Tibial nerve (tissue), 4 donors: ENCODE results near the gene GUF1. TPM values are rescaled to one million over a fixed set of nuclear protein-coding genes. Genes with fewer than 3 reads are reported as not detected.

Experiments used
- DNase-seq, 2 donors: peaks; one replicate each; pipeline ENCODE4 v3.0.0-alpha.2; 2019; ENCODE audit warnings: low spot score in 2 of 2
- H3K27ac ChIP-seq, 4 donors: fragments of 200-600 bp; sonication (generic) in 3 of 4; one replicate each; pipeline ENCODE4 v1.5.1; 2017 to 2019; ENCODE audit warnings: mild to moderate bottlenecking in 1 of 4
- H3K27me3 ChIP-seq, 2 donors: fragments of 200-600 bp; sonication (generic) in 1 of 2; one replicate each; pipeline versions ENCODE4 v1.5.1 to v1.6.0; 2017 to 2019
- H3K36me3 ChIP-seq, 3 donors: fragments of 200-600 bp; sonication (generic); one replicate each; pipeline ENCODE4 v1.5.1; 2018 to 2019
- H3K4me1 ChIP-seq, 4 donors: fragments of 200-600 bp; sonication (generic) in 3 of 4; one replicate each; pipeline ENCODE4 v1.5.1; 2017 to 2019
- H3K4me3 ChIP-seq, 4 donors: fragments of 200-600 bp; sonication (generic) in 3 of 4; one replicate each; pipeline ENCODE4 v1.5.1; 2017 to 2019; ENCODE audit warnings: mild to moderate bottlenecking in 1 of 4, moderate library complexity in 1 of 4
- H3K9me3 ChIP-seq, 4 donors: fragments of 200-600 bp; sonication (generic) in 3 of 4; one replicate each; pipeline ENCODE4 v1.5.1; 2017 to 2019
- EP300 ChIP-seq, 2 donors: sonication (generic); formaldehyde crosslinking; IDR thresholded peaks; one replicate each; pipeline ENCODE4 v1.6.1; 2017; ENCODE audit warnings: antibody characterized with exemption in 2 of 2, mild to moderate bottlenecking in 1 of 2
- POLR2A ChIP-seq, 2 donors: fragments of 450-650 bp; IDR thresholded peaks; one replicate each; pipeline ENCODE4 v1.6.1; 2017; ENCODE audit warnings: antibody characterized with exemption in 2 of 2, mild to moderate bottlenecking in 2 of 2, moderate library complexity in 2 of 2
- WGBS, 2 donors: methylation state at CpG; one replicate each; pipeline ENCODE4 v1.1.5; 2018; 5-methylcytosine and 5-hydroxymethylcytosine counted together
- total RNA-seq, 4 donors: library from RNA; depleted of rRNA; stranded (reverse); fragments of >200 nt; gene quantifications; one replicate each; pipeline ENCODE4 v1.1.0, GENCODE V29; 2016
- TF ChIP-seq, protein P1 (sequence below), 5 experiments: fragments of 200-600 bp in 3 of 5; fragments of 450-650 bp in 2 of 5; sonication (generic) in 3 of 5; IDR thresholded peaks; one replicate each; pipeline ENCODE4 v1.5.1; 2016 to 2019; ENCODE audit warnings: antibody characterized with exemption in 5 of 5, mild to moderate bottlenecking in 3 of 5, moderate library complexity in 2 of 5

Gene GUF1, protein sequence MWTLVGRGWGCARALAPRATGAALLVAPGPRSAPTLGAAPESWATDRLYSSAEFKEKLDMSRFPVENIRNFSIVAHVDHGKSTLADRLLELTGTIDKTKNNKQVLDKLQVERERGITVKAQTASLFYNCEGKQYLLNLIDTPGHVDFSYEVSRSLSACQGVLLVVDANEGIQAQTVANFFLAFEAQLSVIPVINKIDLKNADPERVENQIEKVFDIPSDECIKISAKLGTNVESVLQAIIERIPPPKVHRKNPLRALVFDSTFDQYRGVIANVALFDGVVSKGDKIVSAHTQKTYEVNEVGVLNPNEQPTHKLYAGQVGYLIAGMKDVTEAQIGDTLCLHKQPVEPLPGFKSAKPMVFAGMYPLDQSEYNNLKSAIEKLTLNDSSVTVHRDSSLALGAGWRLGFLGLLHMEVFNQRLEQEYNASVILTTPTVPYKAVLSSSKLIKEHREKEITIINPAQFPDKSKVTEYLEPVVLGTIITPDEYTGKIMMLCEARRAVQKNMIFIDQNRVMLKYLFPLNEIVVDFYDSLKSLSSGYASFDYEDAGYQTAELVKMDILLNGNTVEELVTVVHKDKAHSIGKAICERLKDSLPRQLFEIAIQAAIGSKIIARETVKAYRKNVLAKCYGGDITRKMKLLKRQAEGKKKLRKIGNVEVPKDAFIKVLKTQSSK
- 10 to 100 TPM; 15.3 to 21.9 (median 18.7) TPM for total RNA-seq

GRCh38 chr4:44678094-44679041 is at the start of gene GUF1:
Gene GUF1, plus strand, starts transcription at chr4:44678420. Its CDS starts 203 bp downstream, at chr4:44678623.
- peaks cover 0 to 34% (median 17%) of the 10 kb centered on the region in 4 donors for H3K4me1 ChIP-seq
- peak within 1 kb of the TSS; percentile 55 to 87 (median 80) for H3K4me3 ChIP-seq
- no peaks in the 10 kb centered on the region for H3K9me3 ChIP-seq
- TF ChIP-seq, protein P1, sequence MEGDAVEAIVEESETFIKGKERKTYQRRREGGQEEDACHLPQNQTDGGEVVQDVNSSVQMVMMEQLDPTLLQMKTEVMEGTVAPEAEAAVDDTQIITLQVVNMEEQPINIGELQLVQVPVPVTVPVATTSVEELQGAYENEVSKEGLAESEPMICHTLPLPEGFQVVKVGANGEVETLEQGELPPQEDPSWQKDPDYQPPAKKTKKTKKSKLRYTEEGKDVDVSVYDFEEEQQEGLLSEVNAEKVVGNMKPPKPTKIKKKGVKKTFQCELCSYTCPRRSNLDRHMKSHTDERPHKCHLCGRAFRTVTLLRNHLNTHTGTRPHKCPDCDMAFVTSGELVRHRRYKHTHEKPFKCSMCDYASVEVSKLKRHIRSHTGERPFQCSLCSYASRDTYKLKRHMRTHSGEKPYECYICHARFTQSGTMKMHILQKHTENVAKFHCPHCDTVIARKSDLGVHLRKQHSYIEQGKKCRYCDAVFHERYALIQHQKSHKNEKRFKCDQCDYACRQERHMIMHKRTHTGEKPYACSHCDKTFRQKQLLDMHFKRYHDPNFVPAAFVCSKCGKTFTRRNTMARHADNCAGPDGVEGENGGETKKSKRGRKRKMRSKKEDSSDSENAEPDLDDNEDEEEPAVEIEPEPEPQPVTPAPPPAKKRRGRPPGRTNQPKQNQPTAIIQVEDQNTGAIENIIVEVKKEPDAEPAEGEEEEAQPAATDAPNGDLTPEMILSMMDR (IDR thresholded peaks at IDR 0.05), result no peak
- peak; percentile 9 to 62 for TF ChIP-seq POLR2A (IDR thresholded peaks at IDR 0.05)
- TF ChIP-seq EP300 (IDR thresholded peaks at IDR 0.05), result peak; percentile 43 to 92
- 0% methylated on average over 29 to 40 of the region's 57 CpGs for WGBS, 2 donors
- DNase-seq, result peak; percentile 70 to 78
- H3K36me3 ChIP-seq, result peaks cover 0 to 9% (median 0%) of the 10 kb centered on the region in 3 donors
- H3K27me3 ChIP-seq, result no peaks in the 10 kb centered on the region
- H3K27ac ChIP-seq, result peak within 1 kb of the TSS; percentile 54 to 95 (median 92)

DNA sequence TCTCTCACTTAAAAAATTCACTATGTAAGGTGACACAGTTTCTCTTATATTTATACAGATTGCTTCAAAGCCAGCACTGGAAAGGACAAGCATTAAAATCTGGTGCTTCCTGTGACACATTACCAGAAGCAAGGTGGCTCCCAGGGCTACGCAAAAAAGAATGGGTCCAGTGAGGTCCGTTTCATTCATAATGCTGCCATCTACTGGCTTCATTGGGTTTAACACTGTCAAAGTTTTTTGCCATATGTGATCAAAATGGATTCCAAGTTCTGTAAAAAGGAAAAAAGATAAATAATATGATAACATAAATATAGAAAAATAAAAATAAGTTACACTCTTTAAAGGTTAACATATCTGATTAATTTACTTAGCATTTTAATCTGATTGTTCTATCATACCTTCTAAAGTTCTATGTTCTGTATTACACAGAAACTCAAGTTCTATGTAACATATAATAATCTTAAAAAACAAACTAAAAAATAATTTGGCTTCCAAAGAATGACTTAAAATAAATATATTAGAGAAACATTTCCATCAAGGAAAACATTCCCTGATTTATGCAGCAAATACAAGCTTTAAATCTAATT is 48.8 kb upstream of the GUF1 start:
- Histone ChIP-seq H3K9me3 (no peaks in the 10 kb centered on the region), H3K27me3 (no peaks in the 10 kb centered on the region), H3K27ac (no peak overlapping the region), H3K36me3 (no peaks in the 10 kb centered on the region), H3K4me1 (no peaks in the 10 kb centered on the region), H3K4me3 (no peak overlapping the region)
- DNase-seq, result peak in 1 of 2 donors; percentile 53
- no peak for TF ChIP-seq POLR2A (IDR thresholded peaks at IDR 0.05)
- no peak for TF ChIP-seq EP300 (IDR thresholded peaks at IDR 0.05)
- TF ChIP-seq, protein P1 (IDR thresholded peaks at IDR 0.05), result peak; percentile 12 to 64 (median 51)
- WGBS, 2 donors, result 2 to 8% methylated on average over 2 of the region's 2 CpGs

DNA sequence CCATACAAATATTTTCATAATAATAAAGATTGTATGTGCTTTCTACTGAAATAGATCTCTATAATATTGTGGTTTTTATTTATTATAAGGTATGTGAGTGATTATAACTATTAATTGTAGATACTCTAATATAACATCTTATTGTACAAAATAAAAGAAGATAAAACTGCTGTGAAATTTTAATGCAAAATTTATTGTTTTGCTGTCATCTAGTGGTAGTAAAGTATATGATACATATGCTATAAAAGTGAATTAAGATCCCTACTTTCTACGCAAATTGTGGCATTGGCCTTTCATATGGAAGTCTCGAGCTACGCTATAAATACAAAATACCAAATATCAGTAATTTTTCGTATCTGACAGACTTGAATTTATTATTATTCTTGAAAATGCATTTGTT is 46.1 kb upstream of the GUF1 start:
- no peaks in the 10 kb centered on the region for H3K27me3 ChIP-seq
- no peaks in the 10 kb centered on the region for H3K9me3 ChIP-seq
- no peaks in the 10 kb centered on the region for H3K36me3 ChIP-seq
- DNase-seq, result no peak
- no peak for TF ChIP-seq EP300 (IDR thresholded peaks at IDR 0.05)
- TF ChIP-seq POLR2A (IDR thresholded peaks at IDR 0.05), result no peak
- TF ChIP-seq, protein P1 (IDR thresholded peaks at IDR 0.05), result no peak
- no peak overlapping the region for H3K27ac ChIP-seq
- H3K4me3 ChIP-seq, result no peak overlapping the region
- 75 to 76% methylated on average over 4 of the region's 4 CpGs for WGBS, 2 donors
- H3K4me1 ChIP-seq, result no peaks in the 10 kb centered on the region

- H3K36me3 ChIP-seq, result no peaks in the 10 kb centered on the region
- no peaks in the 10 kb centered on the region for H3K27me3 ChIP-seq
- TF ChIP-seq POLR2A (IDR thresholded peaks at IDR 0.05) (no peak), EP300 (IDR thresholded peaks at IDR 0.05) (no peak)
- TF ChIP-seq, protein P1 (IDR thresholded peaks at IDR 0.05), result no peak
- H3K4me3 ChIP-seq, result no peak overlapping the region
- no peaks in the 10 kb centered on the region for H3K9me3 ChIP-seq
- no peaks in the 10 kb centered on the region for H3K4me1 ChIP-seq
- H3K27ac ChIP-seq, result no peak overlapping the region
- 82 to 83% methylated on average over 8 of the region's 8 CpGs for WGBS, 2 donors
- DNase-seq, result no peak
Observed at GRCh38 chr4:44632733-44633132, 45.5 kb upstream of the GUF1 start.
